ENCODE data around the gene PCDHGA4.
"Not testable (repeated sequence)": the region's sequence is repeated elsewhere in the genome, so short reads cannot be mapped to it uniquely, and the experiment has no call there.

PCDHGA4 gene
- total RNA-seq = 0.05 to 0.44 reads per million in 2 donors

DNA sequence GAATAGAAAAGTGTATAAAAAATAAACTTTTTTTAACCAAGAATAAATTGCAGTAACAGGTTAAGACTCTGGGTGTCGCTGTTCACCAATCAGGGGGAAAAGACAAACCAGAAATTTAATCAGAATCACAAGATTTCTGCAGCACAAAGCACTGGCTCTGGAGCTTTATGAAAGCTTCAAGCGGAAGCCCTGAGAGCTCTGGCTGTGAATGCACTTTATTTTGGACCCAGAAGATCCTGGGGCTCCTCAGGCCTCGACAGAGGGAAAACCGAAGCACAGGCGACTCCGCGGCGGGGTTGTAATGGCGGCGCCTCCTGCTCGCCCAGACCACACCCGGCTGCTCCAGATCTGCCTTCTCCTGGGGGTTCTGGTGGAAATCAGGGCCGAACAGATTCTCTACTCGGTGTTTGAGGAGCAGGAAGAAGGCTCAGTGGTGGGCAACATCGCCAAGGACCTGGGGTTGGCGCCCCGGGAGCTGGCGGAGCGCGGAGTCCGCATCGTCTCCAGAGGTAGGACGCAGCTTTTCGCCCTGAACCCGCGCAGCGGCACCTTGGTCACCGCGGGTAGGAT lies at the start of gene PCDHGA4:
Gene PCDHGA4 (plus strand): TSS at position 122 of the 570 bp plus-strand sequence. CDS start 87 bp downstream, at position 209.
- DNase-seq = no peak

DNA sequence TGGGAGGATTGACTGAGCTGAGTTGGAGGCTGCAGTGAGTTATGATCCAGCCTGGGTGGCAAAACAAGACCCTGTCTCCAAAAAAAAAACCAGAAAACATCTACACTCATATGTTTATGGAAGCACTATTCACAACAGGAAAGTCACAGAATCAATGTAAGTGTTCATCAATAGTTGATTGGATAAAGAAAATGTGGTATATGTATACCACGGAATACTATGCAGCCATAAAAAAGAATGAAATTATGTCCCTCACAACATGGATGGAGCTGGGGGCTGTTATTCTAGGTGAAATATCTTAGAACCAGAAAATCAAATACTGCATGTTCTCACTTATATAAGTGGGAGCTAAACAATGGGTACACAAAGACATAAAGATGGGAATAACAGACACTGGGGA lies 48.2 kb upstream of the PCDHGA4 start:
- DNase-seq = no peak

GRCh38 chr5:141313711-141314110 lies 41.1 kb upstream of the PCDHGA4 start:
- DNase-seq = no peak

- not testable (repeated sequence) for DNase-seq
These were observed 37.9 kb upstream of the PCDHGA4 start for GRCh38 chr5:141316963-141317362.

DNA sequence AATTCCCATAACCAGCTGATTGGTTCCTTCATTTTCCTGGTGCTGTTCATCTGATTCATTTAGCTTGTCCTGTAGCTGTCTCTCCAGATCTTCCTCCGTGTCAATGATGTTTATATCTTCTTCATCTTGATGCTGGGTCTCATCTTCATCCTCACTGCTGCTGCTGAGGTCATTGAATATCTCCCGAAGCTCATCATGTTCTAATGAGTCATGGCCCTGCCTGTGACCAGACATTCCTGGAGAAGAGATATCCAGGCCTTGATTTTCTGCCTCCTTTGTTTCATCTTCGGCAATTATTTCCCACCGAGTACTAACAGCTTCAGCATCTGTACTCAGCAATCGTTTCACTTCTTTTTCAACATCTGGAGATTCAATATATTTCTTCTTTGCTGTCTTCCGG lies 35.6 kb upstream of the PCDHGA4 start:
- DNase-seq = no peak

DNA sequence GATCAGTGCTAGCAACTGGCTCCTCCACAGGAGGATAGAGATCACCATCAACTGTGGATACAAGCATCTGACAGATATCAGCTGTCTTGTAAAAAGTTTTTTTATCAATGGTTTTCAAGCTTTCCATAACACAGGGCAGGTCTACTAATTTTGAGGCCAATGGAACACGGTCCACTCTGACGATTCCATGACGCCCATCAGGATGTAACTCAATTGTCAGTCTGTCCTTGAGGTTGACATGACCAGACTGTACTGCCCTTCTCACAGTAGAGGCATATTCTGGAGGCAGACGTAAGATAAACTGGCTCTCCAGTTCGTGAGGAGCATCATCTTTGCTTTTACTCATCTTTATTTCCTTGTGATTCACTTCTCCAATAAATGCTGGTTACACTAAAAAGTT lies 35.1 kb upstream of the PCDHGA4 start:
- DNase-seq = no peak

GRCh38 chr5:141320225-141321169 lies 34.3 kb upstream of the PCDHGA4 start, which contains the start of gene TAF7:
Gene TAF7, minus strand, starts transcription at chr5:141320784. Its CDS starts 740 bp downstream, at chr5:141320044.
- DNase-seq = peak; percentile 78

DNA sequence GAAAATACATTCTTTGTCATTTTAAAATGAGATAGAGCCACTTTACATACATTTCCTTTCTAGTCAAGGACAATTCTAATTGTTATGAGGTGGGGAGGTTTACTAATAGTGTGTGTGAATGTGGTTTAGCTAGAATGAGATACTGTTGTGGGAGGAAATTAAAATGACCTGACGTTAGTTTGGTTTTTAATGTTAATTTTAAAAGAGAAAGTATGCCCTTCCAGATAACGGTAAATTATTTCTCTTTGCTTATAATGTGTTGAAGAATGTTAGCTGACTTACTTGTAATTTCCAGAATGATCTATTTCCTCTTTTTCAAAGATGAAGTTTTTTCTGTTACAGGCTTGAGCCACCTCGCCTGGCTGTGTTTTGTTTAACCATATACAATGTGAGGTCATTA lies 32.6 kb upstream of the PCDHGA4 start:
- no peak for DNase-seq

DNA sequence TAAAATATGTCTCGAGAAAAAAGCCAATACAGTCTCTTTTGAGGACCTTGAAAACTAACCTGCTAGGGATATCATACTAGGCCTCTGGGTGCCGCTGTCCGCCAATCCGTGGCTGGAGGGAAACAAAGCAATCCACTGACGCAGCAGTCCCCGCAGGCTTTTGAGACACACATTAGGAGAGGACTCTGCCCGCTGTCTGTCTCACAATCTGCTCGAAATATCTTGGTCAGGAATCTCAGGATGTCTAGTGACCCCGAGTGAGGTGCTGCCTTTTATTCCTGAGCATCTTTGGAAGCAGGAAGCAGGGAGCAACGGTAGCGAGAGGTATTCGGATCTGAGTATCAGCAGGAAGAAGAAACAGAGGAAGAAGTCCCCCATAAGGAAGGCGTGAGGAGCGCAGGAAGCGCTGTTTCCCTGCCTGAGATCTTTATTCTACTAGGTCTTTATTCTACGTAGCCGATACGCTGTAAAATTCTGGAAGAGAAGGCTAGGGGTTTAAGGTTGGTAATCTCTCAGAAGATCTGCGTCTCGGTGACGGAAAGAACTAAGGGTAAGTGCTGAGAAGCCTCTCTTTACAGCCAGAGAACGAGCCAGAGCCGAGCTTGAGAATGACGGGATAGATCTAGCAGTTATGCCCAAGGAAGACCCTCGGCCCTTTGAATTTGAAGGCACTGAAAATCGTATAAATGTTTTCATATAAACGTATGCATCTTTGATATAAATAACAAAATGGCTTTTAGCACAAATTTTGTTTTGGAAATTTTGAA lies 28.6 kb upstream of the PCDHGA4 start:
- DNase-seq = peak; percentile 16

- DNase-seq = no peak
These were observed 26.6 kb upstream of the PCDHGA4 start for GRCh38 chr5:141328231-141328630.

DNA sequence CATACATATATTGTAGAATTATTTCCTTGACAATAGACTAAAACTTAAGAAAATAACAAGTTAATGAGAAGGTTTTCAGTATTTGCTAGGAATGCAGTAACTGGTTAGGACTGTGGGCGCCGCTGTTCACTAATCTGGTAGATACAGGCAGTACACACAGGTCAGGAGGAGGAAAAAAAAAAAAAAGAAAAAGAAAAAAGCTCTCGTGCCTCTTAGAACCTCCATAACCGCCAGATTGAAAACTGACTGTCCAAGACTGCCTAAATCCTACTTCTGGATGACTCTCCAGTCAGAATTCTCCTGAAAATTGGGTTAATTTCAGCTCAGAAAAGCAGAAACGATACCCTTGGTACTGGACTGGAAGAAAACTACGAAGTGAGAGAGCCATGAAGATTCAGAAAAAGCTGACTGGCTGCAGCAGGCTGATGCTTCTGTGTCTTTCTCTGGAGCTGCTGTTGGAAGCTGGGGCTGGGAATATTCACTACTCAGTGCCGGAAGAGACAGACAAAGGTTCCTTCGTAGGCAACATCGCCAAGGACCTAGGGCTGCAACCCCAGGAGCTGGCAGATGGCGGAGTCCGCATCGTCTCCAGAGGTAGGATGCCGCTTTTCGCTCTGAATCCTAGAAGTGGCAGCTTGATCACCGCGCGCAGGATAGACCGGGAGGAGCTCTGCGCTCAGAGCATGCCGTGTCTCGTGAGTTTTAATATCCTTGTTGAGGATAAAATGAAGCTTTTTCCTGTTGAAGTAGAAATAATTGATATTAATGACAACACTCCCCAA lies 24.3 kb upstream of the PCDHGA4 start, which contains the start of gene PCDHGA1:
Gene PCDHGA1 (plus strand): TSS at position 216 of the 782 bp plus-strand sequence.
- no peak for DNase-seq

DNA sequence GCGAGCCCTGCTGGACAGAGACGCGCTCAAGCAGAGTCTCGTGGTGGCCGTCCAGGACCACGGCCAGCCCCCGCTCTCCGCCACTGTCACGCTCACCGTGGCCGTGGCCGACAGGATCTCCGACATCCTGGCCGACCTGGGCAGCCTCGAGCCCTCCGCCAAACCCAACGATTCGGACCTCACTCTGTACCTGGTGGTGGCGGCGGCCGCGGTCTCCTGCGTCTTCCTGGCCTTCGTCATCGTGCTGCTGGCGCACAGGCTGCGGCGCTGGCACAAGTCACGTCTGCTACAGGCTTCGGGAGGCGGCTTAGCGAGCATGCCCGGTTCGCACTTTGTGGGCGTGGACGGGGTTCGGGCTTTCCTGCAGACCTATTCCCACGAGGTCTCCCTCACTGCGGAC lies 22.2 kb upstream of the PCDHGA4 start:
- not testable (repeated sequence) for DNase-seq

DNA sequence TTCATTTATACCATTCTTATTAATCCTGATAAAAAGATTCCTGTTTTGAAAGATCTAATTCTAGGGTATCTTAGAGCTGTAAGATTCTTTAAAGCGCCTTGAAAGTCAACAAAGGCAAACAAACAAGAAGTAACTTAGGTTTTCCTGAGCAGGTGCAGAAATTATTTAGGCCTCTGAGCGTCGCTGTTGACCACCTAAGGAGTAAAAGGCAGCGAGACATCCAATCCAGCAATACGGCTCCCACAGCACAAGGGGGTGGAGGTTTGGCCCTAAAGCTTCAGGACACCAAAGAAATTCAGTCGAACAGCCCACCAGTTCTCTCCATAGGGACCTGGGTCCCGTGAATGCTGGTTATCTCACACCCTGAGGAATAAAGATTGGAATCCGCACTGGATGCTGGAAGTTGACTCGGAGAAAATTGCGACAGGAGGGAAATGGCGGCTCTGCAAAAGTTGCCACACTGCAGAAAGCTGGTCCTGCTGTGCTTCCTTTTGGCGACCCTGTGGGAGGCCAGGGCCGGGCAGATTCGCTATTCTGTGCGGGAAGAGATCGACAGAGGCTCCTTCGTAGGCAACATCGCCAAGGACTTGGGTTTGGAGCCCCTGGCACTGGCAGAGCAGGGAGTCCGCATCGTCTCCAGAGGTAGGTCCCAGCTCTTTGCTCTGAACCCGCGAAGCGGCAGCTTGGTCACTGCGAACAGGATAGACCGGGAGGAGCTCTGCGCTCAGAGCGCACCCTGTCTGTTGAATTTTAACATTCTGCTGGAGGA lies 16.1 kb upstream of the PCDHGA4 start, which contains the start of gene PCDHGA2:
Gene PCDHGA2 (plus strand): TSS at position 223 of the 769 bp plus-strand sequence.
- no peak for DNase-seq

- DNase-seq = not testable (repeated sequence)
These were observed 14.0 kb upstream of the PCDHGA4 start for GRCh38 chr5:141340781-141341354.

DNA sequence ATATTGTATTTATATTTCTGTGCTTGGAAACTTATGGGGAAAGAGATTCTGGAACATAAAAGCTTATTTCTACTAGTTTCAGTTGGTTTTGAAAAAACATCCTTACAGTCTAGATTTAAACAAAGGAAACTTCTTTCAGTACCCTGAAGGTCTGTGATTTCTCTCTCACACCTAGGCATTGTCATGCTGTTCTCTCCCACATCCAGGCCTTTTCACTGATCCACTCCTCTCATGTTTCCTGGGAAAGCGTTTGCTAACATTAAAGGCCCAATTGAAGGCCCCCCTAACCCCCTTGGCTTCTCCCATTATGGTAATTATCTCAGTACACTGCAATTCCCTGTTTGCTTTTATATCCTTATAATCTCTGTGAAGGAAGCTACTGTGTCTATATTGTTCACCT lies 12.0 kb upstream of the PCDHGA4 start:
- DNase-seq = no peak

DNA sequence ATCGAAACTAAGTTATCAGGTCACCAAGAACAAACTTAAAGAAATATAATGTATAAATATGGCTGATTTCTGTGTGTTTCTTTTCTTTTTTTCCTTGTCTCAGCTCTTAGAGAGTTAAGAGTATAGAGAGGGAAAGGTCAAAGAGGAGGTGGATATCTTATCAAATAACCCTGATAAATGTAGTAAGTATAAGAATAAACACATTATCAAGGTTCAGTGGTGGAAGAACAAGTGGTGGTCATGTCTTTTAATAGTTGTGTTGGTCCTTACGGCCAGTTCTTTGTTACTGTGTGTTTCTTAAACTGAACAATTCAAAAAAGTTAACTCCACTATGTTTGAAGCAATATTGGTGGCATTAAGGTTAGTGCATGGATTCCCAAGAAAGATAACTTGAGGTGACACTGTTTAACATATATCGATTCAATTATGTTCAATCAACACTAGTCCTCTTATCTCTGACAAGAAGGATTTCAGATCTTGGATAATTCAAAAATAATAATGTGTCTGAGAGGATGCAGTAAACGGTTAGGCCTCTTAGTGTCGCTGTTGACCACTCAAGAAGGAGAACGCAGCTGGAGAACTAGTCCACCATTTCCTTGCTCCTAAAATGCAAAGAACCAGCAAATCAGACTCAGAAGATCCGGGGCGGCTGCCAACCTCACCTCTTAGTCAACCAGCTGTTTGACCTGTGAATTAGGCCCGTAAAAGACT lies 11.4 kb upstream of the PCDHGA4 start, which contains the start of gene PCDHGA3:
Gene PCDHGA3 (plus strand): TSS at position 588 of the 711 bp plus-strand sequence. CDS start 205 bp downstream, outside the sequence.
- DNase-seq = no peak

DNA sequence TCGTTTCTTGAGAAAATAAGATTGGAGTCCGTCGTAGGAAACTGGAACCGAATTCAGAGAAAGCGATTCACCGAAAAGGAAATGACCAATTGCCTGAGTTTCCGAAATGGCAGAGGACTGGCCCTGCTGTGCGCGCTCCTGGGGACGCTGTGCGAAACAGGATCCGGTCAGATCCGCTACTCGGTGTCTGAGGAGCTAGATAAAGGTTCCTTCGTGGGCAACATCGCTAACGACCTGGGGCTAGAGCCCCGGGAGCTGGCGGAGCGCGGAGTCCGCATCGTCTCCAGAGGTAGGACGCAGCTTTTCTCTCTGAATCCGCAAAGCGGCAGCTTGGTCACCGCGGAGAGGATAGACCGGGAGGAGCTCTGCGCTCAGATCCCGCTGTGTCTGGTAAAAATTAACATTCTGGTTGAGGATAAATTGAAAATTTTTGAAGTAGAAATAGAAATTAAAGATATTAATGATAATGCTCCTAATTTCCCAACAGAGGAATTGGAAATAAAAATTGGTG lies 10.8 kb upstream of the PCDHGA4 start:
- no peak for DNase-seq

- no peak for DNase-seq
These were observed 9.5 kb upstream of the PCDHGA4 start for GRCh38 chr5:141345327-141345726.

DNA sequence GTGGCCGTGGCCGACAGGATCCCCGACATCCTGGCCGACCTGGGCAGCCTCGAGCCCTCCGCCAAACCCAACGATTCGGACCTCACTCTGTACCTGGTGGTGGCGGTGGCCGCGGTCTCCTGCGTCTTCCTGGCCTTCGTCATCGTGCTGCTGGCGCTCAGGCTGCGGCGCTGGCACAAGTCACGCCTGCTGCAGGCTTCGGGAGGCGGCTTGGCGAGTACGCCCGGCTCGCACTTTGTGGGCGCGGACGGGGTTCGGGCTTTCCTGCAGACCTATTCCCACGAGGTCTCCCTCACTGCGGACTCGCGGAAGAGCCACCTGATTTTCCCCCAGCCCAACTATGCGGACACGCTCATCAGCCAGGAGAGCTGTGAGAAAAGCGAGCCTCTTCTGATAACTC lies 8.8 kb upstream of the PCDHGA4 start:
- not testable (repeated sequence) for DNase-seq

Data from activated gamma-delta T cell (primary cell).